Transverse colon (tissue), 4 donors: ENCODE results near the gene PCNT. TPM values are rescaled to one million over a fixed set of nuclear protein-coding genes. Genes with fewer than 3 reads are reported as not detected.
"Not testable (repeated sequence)": the region's sequence is repeated elsewhere in the genome, so short reads cannot be mapped to it uniquely, and the experiment has no call there.

Source experiments
- DNase-seq: peaks from one replicate; pipeline ENCODE4 v3.0.0-alpha.2; 2019
- H3K27ac ChIP-seq, 4 donors: fragments of 200-600 bp; sonication (generic); 2 replicates each; pipeline ENCODE4 v1.5.1; 2016 to 2018; ENCODE audit warnings: inconsistent platforms in 4 of 4
- H3K27me3 ChIP-seq: fragments of 200-600 bp; sonication (generic); 2 replicates; pipeline ENCODE4 v1.5.1; 2017; ENCODE audit warnings: inconsistent platforms
- H3K36me3 ChIP-seq, 4 donors: fragments of 200-600 bp; sonication (generic); 2 replicates each; pipeline ENCODE4 v1.5.1; 2017 to 2019; ENCODE audit warnings: inconsistent platforms in 4 of 4
- H3K4me1 ChIP-seq, 4 donors: fragments of 200-600 bp; sonication (generic); 2 replicates each; pipeline ENCODE4 v1.5.1; 2017 to 2020; ENCODE audit warnings: inconsistent platforms in 4 of 4
- H3K4me3 ChIP-seq, 4 donors: fragments of 200-600 bp; sonication (generic); 1 replicate in 1 of 4; 2 replicates in 3 of 4; pipeline versions ENCODE4 v1.5.1 to v1.6.1; 2017 to 2019; ENCODE audit warnings: inconsistent platforms in 4 of 4
- H3K9me3 ChIP-seq, 2 donors: fragments of 200-600 bp; sonication (generic); 2 replicates each; pipeline ENCODE4 v1.5.1; 2017 to 2019; ENCODE audit warnings: inconsistent platforms in 2 of 2
- CTCF ChIP-seq, 5 experiments: fragments of 200-600 bp in 3 of 5; fragments of 450-650 bp in 2 of 5; sonication (generic) in 3 of 5; IDR thresholded peaks; 1 replicate in 2 of 5; 2 replicates in 3 of 5; pipeline ENCODE4 v1.5.1; 2016 to 2017; ENCODE audit warnings: antibody characterized with exemption in 5 of 5, inconsistent platforms in 3 of 5, mild to moderate bottlenecking in 2 of 5, moderate library complexity in 1 of 5
- EP300 ChIP-seq: sonication (generic); formaldehyde crosslinking; IDR thresholded peaks from one replicate; pipeline ENCODE4 v1.6.1; 2017; ENCODE audit warnings: antibody characterized with exemption, low read depth
- POLR2A ChIP-seq: fragments of 450-650 bp; IDR thresholded peaks from one replicate; pipeline ENCODE4 v1.6.1; 2016; ENCODE audit warnings: antibody characterized with exemption, mild to moderate bottlenecking, moderate library complexity
- POLR2AphosphoS5 ChIP-seq, 3 donors: sonication (generic); formaldehyde crosslinking; IDR thresholded peaks; one replicate each; pipeline ENCODE4 v1.6.1; 2016; ENCODE audit warnings: antibody characterized with exemption in 3 of 3
- WGBS, 2 donors: methylation state at CpG; one replicate each; pipeline ENCODE4 v1.1.5; 2018; ENCODE audit warnings: low coverage in 1 of 2; 5-methylcytosine and 5-hydroxymethylcytosine counted together
- in situ Hi-C, 4 donors: fragments of 200-750 bp; cut with MboI; loops; one replicate each; pipeline versions ENCODE4 v1.15.0 to v1.15.1; 2017; ENCODE audit warnings: low sequenced_read_pairs in 3 of 4, low pct_ligation_motif_present in 1 of 4, low pct_unique_long_range_greater_than_20kb in 1 of 4
- intact Hi-C: fragments of 100-400 bp; cut with DNase I; formaldehyde crosslinking; loops from one replicate; pipeline ENCODE4 v1.15.1; 2023; ENCODE audit warnings: low total_unique reads
- total RNA-seq, 4 donors: library from RNA; depleted of rRNA; stranded (reverse); fragments of >200 nt; gene quantifications; one replicate each; pipeline ENCODE4 v1.1.0, GENCODE V29; 2016

Gene PCNT
- total RNA-seq, 4 donors from 2014 or later, result 27.6 to 171 (median 63.4) TPM

DNA sequence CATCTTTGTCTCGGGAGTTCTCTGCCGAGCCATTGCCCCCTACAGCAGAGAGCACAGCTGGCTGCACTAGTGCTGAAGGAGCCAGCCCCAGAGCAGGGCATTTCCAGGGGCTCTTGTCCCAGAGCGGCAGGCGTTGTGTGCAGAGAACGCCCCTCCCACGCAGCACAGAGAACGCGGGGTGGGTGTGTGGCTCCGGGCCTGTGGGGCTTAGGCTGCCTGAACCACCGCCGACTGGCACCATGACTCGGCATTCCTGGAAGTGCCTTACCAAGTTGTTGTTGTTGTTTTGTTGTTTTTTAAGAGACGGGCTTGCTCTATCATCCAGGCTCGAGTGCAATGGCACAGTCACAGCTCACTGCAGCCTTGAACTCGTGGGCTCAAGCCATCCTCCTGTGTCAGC is 119.0 kb downstream of the PCNT start:
- no peak overlapping the region for H3K27ac ChIP-seq
- WGBS, 2 donors, result 87 to 89% methylated on average over 2 to 15 of the region's 15 CpGs
- intact Hi-C loops (no loop called here), in situ Hi-C loops (no loop called here)
- DNase-seq, result no peak
- peaks cover 0 to 12% (median 4%) of the 10 kb centered on the region in 4 donors for H3K4me1 ChIP-seq
- no peaks in the 10 kb centered on the region for H3K27me3 ChIP-seq
- H3K4me3 ChIP-seq, result no peak overlapping the region
- peaks cover 0 to 22% (median 6%) of the 10 kb centered on the region in 4 donors for H3K36me3 ChIP-seq
- TF ChIP-seq CTCF (IDR thresholded peaks at IDR 0.05), result no peak
- no peak for TF ChIP-seq POLR2AphosphoS5 (IDR thresholded peaks at IDR 0.05)
- H3K9me3 ChIP-seq, result no peaks in the 10 kb centered on the region

DNA sequence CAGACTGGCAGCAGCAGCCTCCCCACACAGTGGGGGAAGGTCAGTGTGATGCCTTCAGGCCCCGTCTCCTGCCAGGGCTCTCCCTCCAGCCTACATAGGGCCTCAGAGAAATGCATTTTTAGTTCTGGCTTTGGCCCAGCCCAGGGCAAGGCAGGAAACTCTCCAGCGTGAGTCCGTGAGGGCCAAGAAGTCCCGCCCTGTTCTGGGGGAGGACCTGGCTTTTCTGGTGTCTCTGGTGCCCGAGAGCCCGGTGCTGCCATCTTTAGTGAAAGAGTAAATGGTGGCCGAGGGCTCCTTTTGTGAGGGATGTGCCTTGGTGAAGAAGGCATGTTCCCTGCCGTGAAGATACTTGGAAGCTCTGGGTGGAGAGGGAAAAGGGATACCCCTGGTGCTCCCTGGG is 120.0 kb downstream of the PCNT start:
- intact Hi-C loops, result no loop called here
- TF ChIP-seq EP300, result no peak
- TF ChIP-seq CTCF (IDR thresholded peaks at IDR 0.05), result no peak
- no peak for TF ChIP-seq POLR2AphosphoS5 (IDR thresholded peaks at IDR 0.05)
- TF ChIP-seq POLR2A, result no peak
- H3K27ac ChIP-seq, result no peak overlapping the region

GRCh38 chr21:46448108-46448507 is 124.2 kb downstream of the PCNT start:
- intact Hi-C loops (no loop called here), in situ Hi-C loops (no loop called here)
- H3K4me3 ChIP-seq, result no peak overlapping the region
- no peaks in the 10 kb centered on the region for H3K27me3 ChIP-seq
- no peak for TF ChIP-seq POLR2AphosphoS5 (IDR thresholded peaks at IDR 0.05)
- TF ChIP-seq POLR2A, result no peak
- TF ChIP-seq CTCF (IDR thresholded peaks at IDR 0.05), result no peak
- TF ChIP-seq EP300, result no peak
- peaks cover 0 to 23% (median 10%) of the 10 kb centered on the region in 4 donors for H3K4me1 ChIP-seq
- peak overlapping the region; percentile 4 to 73 (median 65) for H3K27ac ChIP-seq
- peaks cover 0 to 5% (median 0%) of the 10 kb centered on the region in 4 donors for H3K36me3 ChIP-seq
- peak; percentile 44 for DNase-seq
- 77% methylated on average over 5 of the region's 5 CpGs; no CpG with 5 or more reads in 1 of the 2 donors for WGBS, 2 donors
- H3K9me3 ChIP-seq, result peaks cover 0 to 4% of the 10 kb centered on the region in 2 donors

More for the DNA sequence above, 120.0 kb downstream of the PCNT start:
- in situ Hi-C loops, result no loop called here
- 80 to 86% methylated on average over 2 to 7 of the region's 8 CpGs for WGBS, 2 donors
- peaks cover 0 to 18% (median 4%) of the 10 kb centered on the region in 4 donors for H3K4me1 ChIP-seq
- H3K4me3 ChIP-seq, result no peak overlapping the region
- peaks cover 0 to 17% (median 4%) of the 10 kb centered on the region in 4 donors for H3K36me3 ChIP-seq
- H3K27me3 ChIP-seq, result no peaks in the 10 kb centered on the region
- no peak for DNase-seq
- peaks cover 0 to 3% of the 10 kb centered on the region in 2 donors for H3K9me3 ChIP-seq

DNA sequence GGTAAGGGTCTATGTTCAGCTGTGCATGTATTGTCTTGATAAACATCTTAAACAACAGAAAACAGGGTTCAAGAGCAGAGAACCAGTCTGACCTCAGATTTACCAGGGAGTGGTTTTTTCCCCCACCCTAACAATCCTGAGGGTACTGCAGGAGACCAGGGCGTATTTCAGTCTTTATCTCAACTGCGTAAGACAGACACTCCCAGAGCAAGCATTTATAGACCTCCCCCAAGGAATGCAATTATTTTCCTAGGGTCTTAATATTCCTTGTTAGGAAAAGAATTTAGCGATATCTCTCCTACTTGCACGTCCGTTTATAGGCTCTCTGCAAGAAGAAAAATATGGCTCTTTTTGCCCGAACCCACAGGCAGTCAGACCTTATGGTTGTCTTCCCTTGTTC is 124.9 kb downstream of the PCNT start:
- DNase-seq, H3K4me3 ChIP-seq, H3K9me3 ChIP-seq, H3K36me3 ChIP-seq, H3K27me3 ChIP-seq, intact Hi-C loops, in situ Hi-C loops: not testable (repeated sequence)
- 92 to 96% methylated on average over 4 to 6 of the region's 6 CpGs for WGBS, 2 donors
- Histone ChIP-seq H3K4me1 (peaks cover 0 to 28% (median 14%) of the 10 kb centered on the region in 4 donors), H3K27ac (peak overlapping the region; percentile 4 to 73 (median 65))

DNA sequence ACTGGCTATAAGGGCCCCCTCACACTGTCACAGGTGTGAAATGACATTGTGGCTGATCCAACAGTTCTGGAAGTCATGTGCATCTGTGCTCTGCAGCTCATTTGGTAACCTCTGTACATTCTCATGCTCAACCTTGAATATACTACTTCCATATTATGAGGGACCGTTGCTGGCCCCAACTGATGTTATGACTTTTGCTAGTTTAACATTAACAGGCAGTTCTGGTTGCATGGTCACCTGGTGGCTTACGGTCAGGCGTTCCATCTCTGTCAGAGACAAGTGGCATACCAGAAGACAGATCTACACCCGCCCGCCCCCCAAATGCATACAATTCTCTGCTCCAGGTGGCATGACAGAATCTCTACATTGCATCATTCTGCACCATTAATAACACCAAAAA is 128.8 kb downstream of the PCNT start:
- 61 to 64% methylated on average over 3 to 5 of the region's 5 CpGs for WGBS, 2 donors
- peak; percentile 28 for DNase-seq
- Histone ChIP-seq H3K36me3 (no peaks in the 10 kb centered on the region), H3K4me1 (peaks cover 15 to 48% (median 44%) of the 10 kb centered on the region in 4 donors), H3K9me3 (peaks cover 0 to 4% of the 10 kb centered on the region in 2 donors), H3K4me3 (no peak overlapping the region), H3K27me3 (no peaks in the 10 kb centered on the region), H3K27ac (peak overlapping the region; percentile 11 to 69 (median 48))
- TF ChIP-seq POLR2AphosphoS5 (IDR thresholded peaks at IDR 0.05) (no peak), POLR2A (no peak), EP300 (no peak), CTCF (IDR thresholded peaks at IDR 0.05) (no peak)
- intact Hi-C loops (no loop called here), in situ Hi-C loops (no loop called here)
